Measurements from ENCODE around the gene ANKRD6.
"Not testable (repeated sequence)": the region's sequence is repeated elsewhere in the genome, so short reads cannot be mapped to it uniquely, and the experiment has no call there.

The ANKRD6 gene

GRCh38 chr6:89615882-89616281 is 182.9 kb downstream of the ANKRD6 start:
- POLR2A ChIA-PET: interaction anchor here (1.2 kb wide), 1 partner anchor 23 kb away, joined by 5 read pairs; the partner anchor contains the start of gene LYRM2
- no peak for DNase-seq (ENCODE audit: extremely low spot score)
- TF ChIP-seq TARDBP (IDR thresholded peaks at IDR 0.05): no peak
- TF ChIP-seq SUZ12 (IDR thresholded peaks at IDR 0.05): no peak
- TF ChIP-seq FOXM1 (IDR thresholded peaks at IDR 0.05; ENCODE audit: borderline replicate concordance): no peak
- CTCF ChIA-PET: no interaction called here

- no peak for DNase-seq (ENCODE audit: extremely low spot score)
- CTCF ChIA-PET: no interaction called here
- POLR2A ChIA-PET: no interaction called here
- TF ChIP-seq L3MBTL2 (conservative IDR thresholded peaks at IDR 0.05) (no peak), HDGF (IDR thresholded peaks at IDR 0.05; ENCODE audit: borderline replicate concordance) (no peak), CTBP1 (IDR thresholded peaks at IDR 0.05; ENCODE audit: borderline replicate concordance) (no peak), PKNOX1 (IDR thresholded peaks at IDR 0.05) (no peak), FOXA1 (IDR thresholded peaks at IDR 0.05) (no peak), LEF1 (IDR thresholded peaks at IDR 0.05; ENCODE audit: borderline replicate concordance) (no peak), ZNF384 (IDR thresholded peaks at IDR 0.05) (no peak), ARNT (IDR thresholded peaks at IDR 0.05) (no peak), SP1 (IDR thresholded peaks at IDR 0.05) (no peak), FOXM1 (IDR thresholded peaks at IDR 0.05; ENCODE audit: borderline replicate concordance) (no peak), TARDBP (IDR thresholded peaks at IDR 0.05) (no peak), NFRKB (IDR thresholded peaks at IDR 0.05) (no peak), SUZ12 (IDR thresholded peaks at IDR 0.05) (no peak), FOXK2 (IDR thresholded peaks at IDR 0.05) (no peak), ELF4 (IDR thresholded peaks at IDR 0.05) (no peak), BHLHE40 (IDR thresholded peaks at IDR 0.05; ENCODE audit: borderline replicate concordance) (no peak)
These were observed 183.6 kb downstream of the ANKRD6 start for GRCh38 chr6:89616531-89616930.

DNA sequence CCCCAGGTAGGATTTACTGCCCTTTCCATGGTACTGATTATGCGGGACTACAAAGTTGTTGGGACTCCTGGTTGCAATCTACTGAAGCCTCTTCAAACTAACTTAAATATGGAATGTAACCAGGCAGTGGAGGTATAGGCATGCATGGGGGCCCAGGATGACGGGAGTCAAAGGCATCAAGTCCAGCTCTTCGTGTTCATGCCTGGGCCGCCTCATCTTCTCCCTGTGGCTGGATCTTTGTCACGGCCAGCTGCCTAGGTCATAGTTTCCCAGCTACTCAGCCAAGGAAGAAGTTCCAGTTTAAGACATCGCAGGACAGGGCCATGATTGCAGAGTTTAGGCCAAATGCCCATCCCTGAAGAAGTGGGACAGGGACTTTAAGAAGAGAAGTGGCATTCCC is 185.1 kb downstream of the ANKRD6 start:
- TF ChIP-seq L3MBTL2 (conservative IDR thresholded peaks at IDR 0.05) (no peak), FOXK2 (IDR thresholded peaks at IDR 0.05) (no peak), FOXM1 (IDR thresholded peaks at IDR 0.05; ENCODE audit: borderline replicate concordance) (no peak), BHLHE40 (IDR thresholded peaks at IDR 0.05; ENCODE audit: borderline replicate concordance) (no peak)
- ChIA-PET POLR2A (no interaction called here), CTCF (interaction anchor here (0.5 to 1.4 kb wide), 3 partner anchors 8 to 417 kb away, joined by 3 read pairs; no protein-coding TSS in a partner anchor)
- DNase-seq (ENCODE audit: extremely low spot score): no peak

DNA sequence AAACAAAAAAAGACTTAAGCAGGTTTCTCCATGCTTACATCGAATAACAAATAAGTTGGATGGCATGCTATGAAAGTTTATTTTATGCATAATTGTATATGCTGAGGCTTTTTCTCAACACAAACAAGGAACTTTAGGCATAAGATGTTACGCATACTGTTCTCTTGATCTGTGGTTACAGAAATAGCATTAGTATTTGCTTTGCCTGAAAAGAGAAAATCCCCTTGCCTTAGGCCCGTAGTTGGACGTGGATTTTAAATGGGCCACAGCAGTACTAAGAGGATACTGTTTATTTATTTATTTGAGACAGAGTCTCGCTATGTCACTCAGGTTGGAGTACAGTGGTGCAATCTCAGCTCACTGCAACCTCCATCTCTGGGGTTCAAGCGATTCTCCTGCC is 186.6 kb downstream of the ANKRD6 start:
- no peak for DNase-seq (ENCODE audit: extremely low spot score)
- ChIA-PET POLR2A (no interaction called here), CTCF (no interaction called here)
- TF ChIP-seq FOXM1 (IDR thresholded peaks at IDR 0.05; ENCODE audit: borderline replicate concordance) (no peak), FOXK2 (IDR thresholded peaks at IDR 0.05) (no peak)

- ChIA-PET CTCF (interaction anchor here (0.8 kb wide), 1 partner anchor 251 kb away, joined by 3 read pairs; no protein-coding TSS in a partner anchor), POLR2A (no interaction called here)
- DNase-seq (ENCODE audit: extremely low spot score): no peak
- TF ChIP-seq TARDBP (IDR thresholded peaks at IDR 0.05) (no peak), L3MBTL2 (conservative IDR thresholded peaks at IDR 0.05) (no peak), ZNF384 (IDR thresholded peaks at IDR 0.05) (no peak), CTBP1 (IDR thresholded peaks at IDR 0.05; ENCODE audit: borderline replicate concordance) (no peak), ELF4 (IDR thresholded peaks at IDR 0.05) (no peak), BHLHE40 (IDR thresholded peaks at IDR 0.05; ENCODE audit: borderline replicate concordance) (no peak), ARNT (IDR thresholded peaks at IDR 0.05) (no peak), FOXK2 (IDR thresholded peaks at IDR 0.05) (no peak), FOXA1 (IDR thresholded peaks at IDR 0.05) (no peak), HDGF (IDR thresholded peaks at IDR 0.05; ENCODE audit: borderline replicate concordance) (no peak), NFRKB (IDR thresholded peaks at IDR 0.05) (no peak), SP1 (IDR thresholded peaks at IDR 0.05) (no peak), SUZ12 (IDR thresholded peaks at IDR 0.05) (no peak), FOXM1 (IDR thresholded peaks at IDR 0.05; ENCODE audit: borderline replicate concordance) (no peak), PKNOX1 (IDR thresholded peaks at IDR 0.05) (no peak), LEF1 (IDR thresholded peaks at IDR 0.05; ENCODE audit: borderline replicate concordance) (no peak)
These were observed 190.8 kb downstream of the ANKRD6 start for GRCh38 chr6:89623749-89624148.

DNA sequence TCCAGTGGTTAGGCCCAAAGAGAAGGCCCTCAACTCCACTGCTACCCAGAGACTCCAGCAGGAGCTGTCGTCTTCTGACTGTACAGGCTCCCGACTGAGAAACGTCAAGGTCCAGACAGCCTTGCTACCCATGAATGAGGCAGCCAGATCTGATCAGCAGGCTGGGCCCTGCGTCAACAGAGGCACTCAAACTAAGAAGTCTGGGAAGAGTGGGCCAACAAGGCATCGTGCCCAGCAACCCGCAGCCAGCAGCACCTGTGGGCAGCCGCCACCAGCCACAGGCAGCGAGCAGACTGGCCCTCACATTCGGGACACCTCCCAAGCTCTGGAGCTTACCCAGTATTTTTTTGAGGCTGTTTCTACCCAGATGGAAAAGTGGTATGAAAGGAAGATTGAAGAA is 197.5 kb downstream of the ANKRD6 start:
- CTCF ChIA-PET: no interaction called here
- TF ChIP-seq FOXM1 (IDR thresholded peaks at IDR 0.05; ENCODE audit: borderline replicate concordance): no peak
- no peak for TF ChIP-seq SUZ12 (IDR thresholded peaks at IDR 0.05)
- no peak for TF ChIP-seq ZNF384 (IDR thresholded peaks at IDR 0.05)
- TF ChIP-seq CTBP1 (IDR thresholded peaks at IDR 0.05; ENCODE audit: borderline replicate concordance): no peak
- no peak for DNase-seq (ENCODE audit: extremely low spot score)
- POLR2A ChIA-PET: interaction anchor here (1.4 kb wide), 1 partner anchor 8 kb away, joined by 5 read pairs; the partner anchor contains the start of gene LYRM2

DNA sequence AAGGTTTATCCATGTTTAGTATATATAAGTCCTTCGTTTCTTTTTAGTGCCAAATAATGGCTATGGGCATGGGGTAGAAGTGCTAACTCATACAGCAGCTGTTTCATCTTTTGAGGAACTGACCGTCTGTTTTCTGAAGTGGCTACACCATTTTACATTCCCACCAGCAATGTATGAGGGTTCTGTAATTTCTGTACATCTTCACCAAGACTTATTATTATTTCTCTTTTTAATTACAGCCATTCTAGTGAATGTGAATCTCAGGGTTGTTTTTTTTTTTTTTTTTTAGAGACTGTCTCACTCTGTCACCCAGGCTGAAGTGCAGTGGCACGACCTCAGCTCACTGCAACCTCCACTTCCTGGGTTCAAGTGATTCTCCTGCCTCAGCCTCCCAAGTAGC is 203.5 kb downstream of the ANKRD6 start:
- DNase-seq (ENCODE audit: extremely low spot score); POLR2A ChIA-PET; CTCF ChIA-PET: not testable (repeated sequence)

GRCh38 chr6:89637960-89638319 is 205.0 kb downstream of the ANKRD6 start:
- ChIA-PET POLR2A (interaction anchor here (0.6 to 2.1 kb wide), 8 partner anchors 8 to 222 kb away, joined by 3 to 7 read pairs (median 4); partner anchors contain the start of gene CASP8AP2), CTCF (interaction anchor here (1.2 kb wide), 1 partner anchor 265 kb away, joined by 3 read pairs; no protein-coding TSS in a partner anchor)
- no peak for DNase-seq (ENCODE audit: extremely low spot score)
- TF ChIP-seq CTBP1 (IDR thresholded peaks at IDR 0.05; ENCODE audit: borderline replicate concordance) (no peak), NFRKB (IDR thresholded peaks at IDR 0.05) (no peak), BHLHE40 (IDR thresholded peaks at IDR 0.05; ENCODE audit: borderline replicate concordance) (no peak), FOXK2 (IDR thresholded peaks at IDR 0.05) (no peak), TARDBP (IDR thresholded peaks at IDR 0.05) (no peak), ARNT (IDR thresholded peaks at IDR 0.05) (no peak), PKNOX1 (IDR thresholded peaks at IDR 0.05) (no peak), FOXA1 (IDR thresholded peaks at IDR 0.05) (no peak), ELF4 (IDR thresholded peaks at IDR 0.05) (no peak), SUZ12 (IDR thresholded peaks at IDR 0.05) (no peak)
